ENCODE measurements around the gene COMMD2. TPM values are rescaled to one million over a fixed set of nuclear protein-coding genes. Genes with fewer than 3 reads are reported as not detected.

The COMMD2 gene
- total RNA-seq, 1 donor from 2014 or later, result 52.2 TPM

- no peaks in the 10 kb centered on the region for H3K27me3 Mint-ChIP-seq (ENCODE audit: low read depth)
- DNase-seq (ENCODE audit: low spot score), result no peak
- H3K9me3 Mint-ChIP-seq (ENCODE audit: low read depth), result no peaks in the 10 kb centered on the region
- H3K36me3 Mint-ChIP-seq (ENCODE audit: low read depth), result peaks cover 9% of the 10 kb centered on the region
- H3K27ac Mint-ChIP-seq (ENCODE audit: unreplicated experiment), result peak overlapping the region; percentile 70
- H3K4me1 Mint-ChIP-seq (ENCODE audit: low read depth), result peaks cover 38% of the 10 kb centered on the region
- no peak overlapping the region for H3K4me3 Mint-ChIP-seq (ENCODE audit: unreplicated experiment)
- peak; percentile 38 for TF ChIP-seq CTCF (IDR thresholded peaks at IDR 0.05)
Observed at GRCh38 chr3:149736175-149736952, 15.9 kb downstream of the COMMD2 start.

GRCh38 chr3:149732234-149732633 lies 20.1 kb downstream of the COMMD2 start:
- Mint-ChIP-seq H3K4me1 (ENCODE audit: low read depth) (peaks cover 22% of the 10 kb centered on the region), H3K27ac (ENCODE audit: unreplicated experiment) (no peak overlapping the region), H3K36me3 (ENCODE audit: low read depth) (no peaks in the 10 kb centered on the region), H3K9me3 (ENCODE audit: low read depth) (no peaks in the 10 kb centered on the region), H3K27me3 (ENCODE audit: low read depth) (no peaks in the 10 kb centered on the region), H3K4me3 (ENCODE audit: unreplicated experiment) (no peak overlapping the region)
- no peak for DNase-seq (ENCODE audit: low spot score)
- no peak for TF ChIP-seq CTCF (IDR thresholded peaks at IDR 0.05)

- no peak for TF ChIP-seq CTCF (IDR thresholded peaks at IDR 0.05)
- H3K9me3 Mint-ChIP-seq (ENCODE audit: low read depth), result peaks cover 2% of the 10 kb centered on the region
- H3K36me3 Mint-ChIP-seq (ENCODE audit: low read depth), result peaks cover 2% of the 10 kb centered on the region
- H3K27me3 Mint-ChIP-seq (ENCODE audit: low read depth), result no peaks in the 10 kb centered on the region
- no peak overlapping the region for H3K4me3 Mint-ChIP-seq (ENCODE audit: unreplicated experiment)
- no peak overlapping the region for H3K27ac Mint-ChIP-seq (ENCODE audit: unreplicated experiment)
- no peaks in the 10 kb centered on the region for H3K4me1 Mint-ChIP-seq (ENCODE audit: low read depth)
- DNase-seq (ENCODE audit: low spot score), result no peak
Observed at GRCh38 chr3:149727656-149728055, 24.6 kb downstream of the COMMD2 start.

- TF ChIP-seq CTCF (IDR thresholded peaks at IDR 0.05), result no peak
- H3K27ac Mint-ChIP-seq (ENCODE audit: unreplicated experiment), result no peak overlapping the region
- DNase-seq (ENCODE audit: low spot score), result no peak
- H3K27me3 Mint-ChIP-seq (ENCODE audit: low read depth), result no peaks in the 10 kb centered on the region
- peaks cover 8% of the 10 kb centered on the region for H3K9me3 Mint-ChIP-seq (ENCODE audit: low read depth)
- no peaks in the 10 kb centered on the region for H3K4me1 Mint-ChIP-seq (ENCODE audit: low read depth)
- no peak overlapping the region for H3K4me3 Mint-ChIP-seq (ENCODE audit: unreplicated experiment)
- H3K36me3 Mint-ChIP-seq (ENCODE audit: low read depth), result peaks cover 4% of the 10 kb centered on the region
Observed at GRCh38 chr3:149726716-149727407, 25.4 kb downstream of the COMMD2 start.

- TF ChIP-seq CTCF (IDR thresholded peaks at IDR 0.05), result no peak
- Mint-ChIP-seq H3K27ac (ENCODE audit: unreplicated experiment) (no peak overlapping the region), H3K4me3 (ENCODE audit: unreplicated experiment) (no peak overlapping the region), H3K4me1 (ENCODE audit: low read depth) (no peaks in the 10 kb centered on the region), H3K36me3 (ENCODE audit: low read depth) (peaks cover 11% of the 10 kb centered on the region), H3K9me3 (ENCODE audit: low read depth) (peaks cover 29% of the 10 kb centered on the region), H3K27me3 (ENCODE audit: low read depth) (no peaks in the 10 kb centered on the region)
- DNase-seq (ENCODE audit: low spot score), result no peak
Observed at GRCh38 chr3:149723781-149724180, 28.5 kb downstream of the COMMD2 start.

All from chondrocyte (in vitro differentiated cells).